GM12865 (cell line): Measurements from ENCODE around the gene MALT1.

Experiments
- DNase-seq: peaks from one replicate; pipeline ENCODE4 v3.0.0; 2010; ENCODE audit warnings: low read depth
- H3K4me3 ChIP-seq: 2 replicates; pipeline ENCODE4 v1.5.1; 2011; ENCODE audit warnings: mild to moderate bottlenecking, low read depth, low read length, control low read depth
- TF ChIP-seq, protein P1 (sequence below): IDR thresholded peaks from 2 replicates; pipeline ENCODE4 v1.5.1; 2011; ENCODE audit warnings: low read length, control low read depth, low read depth, inconsistent platforms; ENCODE audit not compliant: insufficient read depth; ENCODE audit errors: missing control alignments

Gene MALT1

DNA sequence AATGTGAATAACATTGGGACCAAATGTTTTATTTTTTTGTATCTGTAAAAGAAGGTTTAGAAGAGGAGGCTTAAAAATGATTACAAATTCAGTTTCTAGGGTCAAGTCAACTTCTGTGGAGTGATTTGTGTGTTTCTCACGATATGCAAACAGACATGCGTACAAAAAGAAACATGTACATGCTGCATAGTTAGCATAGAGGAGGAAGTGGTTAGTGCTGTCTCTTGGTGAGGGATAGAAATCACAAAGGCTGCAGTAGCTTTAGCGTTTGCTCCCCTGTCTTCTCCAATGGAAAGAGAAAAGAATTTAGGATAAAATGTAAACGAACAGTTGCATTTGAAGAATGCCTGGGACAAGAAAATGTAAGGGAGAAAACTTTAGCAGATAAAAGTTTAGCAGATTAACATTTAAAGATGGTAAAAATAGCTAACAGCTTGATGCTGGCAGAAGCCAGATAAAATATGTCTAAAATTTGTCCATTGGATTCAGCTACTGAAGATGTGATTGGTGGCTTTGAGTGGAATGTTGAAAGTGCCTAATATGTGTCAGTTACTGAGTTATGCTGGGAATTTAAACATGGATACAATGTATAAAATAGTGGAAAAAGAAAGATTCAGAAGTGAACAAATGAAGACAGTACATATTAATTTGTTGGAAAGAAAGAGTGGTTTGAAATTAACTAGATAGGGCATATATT, 44.9 kb downstream of the MALT1 start:
- no peak overlapping the region for H3K4me3 ChIP-seq
- peak; percentile 52 for DNase-seq
- TF ChIP-seq, protein P1, sequence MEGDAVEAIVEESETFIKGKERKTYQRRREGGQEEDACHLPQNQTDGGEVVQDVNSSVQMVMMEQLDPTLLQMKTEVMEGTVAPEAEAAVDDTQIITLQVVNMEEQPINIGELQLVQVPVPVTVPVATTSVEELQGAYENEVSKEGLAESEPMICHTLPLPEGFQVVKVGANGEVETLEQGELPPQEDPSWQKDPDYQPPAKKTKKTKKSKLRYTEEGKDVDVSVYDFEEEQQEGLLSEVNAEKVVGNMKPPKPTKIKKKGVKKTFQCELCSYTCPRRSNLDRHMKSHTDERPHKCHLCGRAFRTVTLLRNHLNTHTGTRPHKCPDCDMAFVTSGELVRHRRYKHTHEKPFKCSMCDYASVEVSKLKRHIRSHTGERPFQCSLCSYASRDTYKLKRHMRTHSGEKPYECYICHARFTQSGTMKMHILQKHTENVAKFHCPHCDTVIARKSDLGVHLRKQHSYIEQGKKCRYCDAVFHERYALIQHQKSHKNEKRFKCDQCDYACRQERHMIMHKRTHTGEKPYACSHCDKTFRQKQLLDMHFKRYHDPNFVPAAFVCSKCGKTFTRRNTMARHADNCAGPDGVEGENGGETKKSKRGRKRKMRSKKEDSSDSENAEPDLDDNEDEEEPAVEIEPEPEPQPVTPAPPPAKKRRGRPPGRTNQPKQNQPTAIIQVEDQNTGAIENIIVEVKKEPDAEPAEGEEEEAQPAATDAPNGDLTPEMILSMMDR: no peak

DNA sequence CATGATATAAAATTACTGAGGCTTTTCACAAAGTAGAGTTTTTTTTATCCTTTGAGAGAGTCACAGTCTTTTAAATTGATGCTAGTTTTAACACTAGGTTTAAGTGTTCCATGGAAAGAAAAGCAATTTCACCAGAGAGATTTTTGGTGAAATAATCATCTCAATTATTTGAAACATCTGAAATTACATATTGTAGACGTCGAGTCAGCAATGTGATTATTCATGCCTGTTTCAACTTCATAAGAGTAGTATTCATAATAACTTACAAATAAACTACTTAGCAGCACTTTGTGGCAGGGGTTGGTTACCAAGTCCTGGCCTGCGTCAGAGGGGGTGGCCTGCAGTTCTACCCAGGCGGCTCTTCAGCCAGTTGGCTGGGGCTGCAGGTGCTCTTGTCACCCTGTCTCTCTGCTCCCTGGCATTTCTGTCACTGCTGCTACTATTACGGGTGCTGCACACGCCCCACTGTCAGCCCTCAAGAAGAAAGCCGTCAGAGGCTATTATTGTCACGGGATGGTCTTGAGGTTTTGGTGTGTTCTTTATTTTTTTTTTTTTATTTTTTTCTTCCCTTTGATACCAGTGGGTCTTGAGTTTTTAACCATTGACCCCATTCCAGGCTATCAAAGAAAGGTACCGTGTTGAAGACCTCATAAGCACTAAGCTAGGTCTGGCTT, 50.4 kb downstream of the MALT1 start:
- H3K4me3 ChIP-seq: no peak overlapping the region
- no peak for DNase-seq
- TF ChIP-seq, protein P1: no peak

DNA sequence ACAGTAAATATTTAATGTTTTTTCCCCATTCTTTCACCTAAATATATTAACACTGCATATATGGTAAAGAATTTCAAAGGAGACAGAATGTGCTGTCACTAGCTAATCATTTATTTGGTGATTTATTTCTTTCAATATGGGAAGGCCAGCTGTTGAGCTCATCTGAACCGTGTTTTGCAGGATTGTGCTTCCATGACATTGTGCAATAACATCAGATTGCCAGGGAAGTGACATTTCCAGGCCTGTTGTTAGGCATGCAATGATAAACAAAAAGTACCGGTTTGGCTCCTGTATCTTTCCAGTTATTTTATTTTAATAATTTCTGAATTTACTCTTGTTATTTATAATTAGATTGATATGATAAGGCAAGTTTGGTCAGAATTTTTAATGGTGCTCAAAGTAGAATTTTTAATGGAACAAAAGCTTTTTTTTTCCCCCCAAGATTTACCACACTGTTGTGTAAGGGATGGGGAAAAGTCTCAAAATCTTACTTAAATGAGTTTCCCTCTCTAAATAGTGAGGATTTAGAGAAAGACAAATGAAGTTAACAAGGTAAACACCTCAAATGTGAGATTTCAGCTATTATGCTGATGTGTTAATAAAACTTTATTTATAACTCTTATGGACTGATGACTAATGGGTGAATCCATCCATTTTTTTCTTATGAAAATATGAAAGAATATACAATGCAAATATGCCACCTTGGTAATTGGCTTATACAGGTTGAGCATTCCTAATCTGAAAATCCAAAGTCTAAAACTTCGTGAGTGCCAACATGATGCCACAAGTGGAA, 52.7 kb downstream of the MALT1 start:
- no peak for DNase-seq
- TF ChIP-seq, protein P1: no peak
- H3K4me3 ChIP-seq: no peak overlapping the region

DNA sequence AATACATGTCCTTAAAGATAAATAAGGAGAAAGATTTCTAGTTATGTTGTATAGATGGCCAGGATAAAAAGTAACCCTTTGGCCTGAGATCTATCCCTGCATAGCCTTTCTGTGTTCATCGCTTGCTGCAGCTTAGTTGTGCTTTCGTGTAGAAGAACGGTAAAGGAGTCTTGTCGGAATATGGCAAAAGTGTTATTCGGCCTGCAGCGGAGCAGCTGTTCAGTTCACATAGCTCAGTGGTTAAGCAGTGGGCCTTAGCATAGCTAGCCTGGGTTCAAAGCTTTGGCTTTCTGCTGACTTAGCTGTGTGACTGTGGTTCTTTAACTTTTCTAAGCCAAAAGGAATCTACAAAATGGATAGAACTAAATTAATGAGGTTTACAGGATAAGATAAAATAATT, 55.4 kb downstream of the MALT1 start:
- TF ChIP-seq, protein P1: no peak
- no peak for DNase-seq

DNA sequence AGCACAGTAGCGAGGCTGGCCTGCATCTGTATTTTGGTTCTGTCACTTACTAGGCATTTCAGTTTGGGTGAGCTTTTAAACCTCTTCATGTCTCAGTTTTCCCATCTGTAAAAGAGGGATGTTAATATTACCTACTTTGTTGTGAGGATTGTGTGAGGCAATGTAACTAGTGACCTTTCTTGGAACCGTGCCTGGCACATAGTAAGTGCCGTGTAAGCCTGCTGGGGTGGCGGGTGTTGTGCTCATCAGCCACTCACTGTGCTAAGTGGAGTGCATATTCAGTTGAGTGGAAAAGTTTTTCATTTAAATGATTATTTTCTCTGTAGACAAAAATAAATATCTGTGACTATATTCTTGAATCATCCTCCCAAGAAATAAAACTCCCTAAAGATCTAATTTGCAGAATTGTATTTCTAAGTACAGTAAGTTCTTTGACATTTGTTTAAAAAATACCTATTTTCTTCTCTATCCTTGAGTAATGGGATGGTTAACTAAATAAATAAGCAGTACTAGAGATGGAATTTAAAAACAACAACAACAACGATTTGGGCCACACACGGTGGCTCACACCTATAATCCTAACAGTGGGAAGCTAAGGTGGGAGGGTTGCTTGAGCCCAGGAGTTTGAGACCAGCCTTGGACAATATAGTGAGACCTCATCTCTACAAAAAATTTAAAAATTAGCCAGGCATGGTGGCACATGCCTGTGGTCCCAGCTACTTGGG, 56.7 kb downstream of the MALT1 start:
- TF ChIP-seq, protein P1: no peak
- no peak for DNase-seq
- H3K4me3 ChIP-seq: no peak overlapping the region

More for the DNA sequence above, 55.4 kb downstream of the MALT1 start:
- no peak overlapping the region for H3K4me3 ChIP-seq

DNA sequence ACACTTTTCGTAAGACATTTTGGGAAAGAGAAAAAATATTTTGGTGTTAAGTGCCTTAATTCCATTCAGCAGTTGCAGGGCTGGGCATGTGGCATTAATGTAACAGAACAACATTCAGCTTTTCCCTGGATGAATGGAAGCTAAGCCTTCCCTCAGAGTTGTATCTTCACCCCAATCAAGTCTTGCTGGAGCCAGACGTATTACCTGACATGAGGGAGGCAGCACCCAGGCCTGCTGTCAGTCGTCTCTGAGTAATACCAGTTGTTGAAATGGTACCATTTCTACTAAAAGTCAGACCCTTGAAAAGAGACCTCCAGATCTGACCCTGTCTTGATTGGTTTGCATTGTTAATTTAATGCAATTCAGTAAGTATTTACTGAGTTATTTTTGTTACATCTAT, 57.5 kb downstream of the MALT1 start:
- TF ChIP-seq, protein P1: no peak
- no peak for DNase-seq
- H3K4me3 ChIP-seq: no peak overlapping the region
